Loucy (cell line): ENCODE results near the gene TXNDC5.

Experiments
- H2AFZ ChIP-seq: fragments of 200-600 bp; sonication (generic); 2 replicates; pipeline ENCODE4 v1.6.0; 2016; ENCODE audit warnings: antibody characterized with exemption, mild to moderate bottlenecking, low read length, moderate library complexity
- H3F3A ChIP-seq: fragments of 200-600 bp; 2 replicates; pipeline ENCODE4 v1.6.0; 2016; ENCODE audit warnings: antibody characterized with exemption, low read depth, mild to moderate bottlenecking
- H3K27me3 ChIP-seq: fragments of 200-600 bp; sonication (generic); 2 replicates; pipeline ENCODE4 v1.6.1; 2014; ENCODE audit warnings: low read length, mild to moderate bottlenecking; ENCODE audit not compliant: insufficient read depth, poor library complexity, severe bottlenecking
- H3K36me3 ChIP-seq: fragments of 200-600 bp; sonication (generic); 2 replicates; pipeline ENCODE4 v1.6.1; 2016; ENCODE audit warnings: low read length; ENCODE audit not compliant: insufficient read depth
- H3K4me1 ChIP-seq: fragments of 200-600 bp; sonication (generic); 2 replicates; pipeline ENCODE4 v1.5.1; 2014; ENCODE audit warnings: low read length, mild to moderate bottlenecking; ENCODE audit not compliant: insufficient read depth, poor library complexity, severe bottlenecking
- H3K4me2 ChIP-seq: fragments of 200-600 bp; sonication (generic); 2 replicates; pipeline ENCODE4 v1.6.0; 2014; ENCODE audit warnings: antibody characterized with exemption, low read length, low read depth, mild to moderate bottlenecking; ENCODE audit not compliant: poor library complexity, severe bottlenecking
- H3K4me3 ChIP-seq: fragments of 200-600 bp; sonication (generic); 2 replicates; pipeline ENCODE4 v1.5.1; 2014; ENCODE audit warnings: low read length, mild to moderate bottlenecking, mixed read lengths; ENCODE audit not compliant: poor library complexity, severe bottlenecking
- H3K79me2 ChIP-seq: fragments of 200-600 bp; sonication (generic); 2 replicates; pipeline ENCODE4 v1.6.1; 2014; ENCODE audit warnings: low read length; ENCODE audit not compliant: insufficient read depth
- H3K9ac ChIP-seq: fragments of 200-600 bp; sonication (generic); 2 replicates; pipeline ENCODE4 v1.6.0; 2014; ENCODE audit warnings: mild to moderate bottlenecking, low read depth, low read length, moderate library complexity; ENCODE audit not compliant: poor library complexity, severe bottlenecking
- H3K9me2 ChIP-seq: fragments of 200-600 bp; sonication (generic); replicated peaks from 2 replicates; pipeline ENCODE4 v1.6.1; 2016; ENCODE audit warnings: low read depth, low read length, mixed read lengths
- H3K9me3 ChIP-seq: fragments of 200-600 bp; sonication (generic); 2 replicates; pipeline ENCODE4 v1.6.1; 2014; ENCODE audit warnings: mild to moderate bottlenecking, antibody characterized with exemption, low read length, low read depth; ENCODE audit not compliant: insufficient read depth
- H4K20me1 ChIP-seq: fragments of 200-600 bp; sonication (generic); 2 replicates; pipeline ENCODE4 v1.6.0; 2014; ENCODE audit warnings: antibody characterized with exemption, low read length, mild to moderate bottlenecking; ENCODE audit not compliant: insufficient read depth, poor library complexity, severe bottlenecking
- EZH2phosphoT487 ChIP-seq: fragments of 200-600 bp; IDR thresholded peaks from 2 replicates; pipeline ENCODE4 v1.6.1; 2018; ENCODE audit warnings: antibody characterized with exemption, mild to moderate bottlenecking, moderate library complexity, borderline replicate concordance
- TF ChIP-seq, protein P1 (sequence below): fragments of 200-600 bp; sonication (generic); conservative IDR thresholded peaks from 2 replicates; pipeline ENCODE4 v1.5.1; 2014; ENCODE audit warnings: mild to moderate bottlenecking, antibody characterized with exemption, low read length

Gene TXNDC5

DNA sequence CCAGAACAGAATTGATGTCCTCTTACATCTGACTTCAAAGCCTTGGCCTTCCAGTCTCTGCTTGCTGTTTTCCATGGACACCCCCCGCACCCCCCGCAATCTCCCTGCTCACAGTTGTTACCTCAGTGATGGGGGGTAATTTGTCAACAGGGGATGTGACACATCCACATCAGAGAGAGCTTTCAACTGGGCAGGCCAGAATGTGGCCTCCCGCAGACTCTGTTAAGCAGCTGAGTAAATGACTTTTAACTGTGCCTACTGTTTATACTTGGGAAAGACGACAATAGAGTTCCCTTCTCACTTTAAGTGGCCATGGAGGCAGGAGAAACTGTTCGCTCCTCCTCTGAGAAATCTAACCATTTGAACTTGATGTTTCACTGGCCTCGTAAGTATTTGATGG is 51.0 kb downstream of the TXNDC5 start:
- Histone ChIP-seq H3K9ac (no peak overlapping the region), H3K4me1 (no peaks in the 10 kb centered on the region), H2AFZ (no peak overlapping the region), H3K79me2 (no peaks in the 10 kb centered on the region), H3K27me3 (no peaks in the 10 kb centered on the region), H4K20me1 (no peaks in the 10 kb centered on the region), H3K4me2 (no peak overlapping the region), H3F3A (no peaks in the 10 kb centered on the region), H3K36me3 (no peaks in the 10 kb centered on the region), H3K4me3 (no peak overlapping the region), H3K9me2 (no peaks in the 10 kb centered on the region), H3K9me3 (no peaks in the 10 kb centered on the region)
- TF ChIP-seq, protein P1, sequence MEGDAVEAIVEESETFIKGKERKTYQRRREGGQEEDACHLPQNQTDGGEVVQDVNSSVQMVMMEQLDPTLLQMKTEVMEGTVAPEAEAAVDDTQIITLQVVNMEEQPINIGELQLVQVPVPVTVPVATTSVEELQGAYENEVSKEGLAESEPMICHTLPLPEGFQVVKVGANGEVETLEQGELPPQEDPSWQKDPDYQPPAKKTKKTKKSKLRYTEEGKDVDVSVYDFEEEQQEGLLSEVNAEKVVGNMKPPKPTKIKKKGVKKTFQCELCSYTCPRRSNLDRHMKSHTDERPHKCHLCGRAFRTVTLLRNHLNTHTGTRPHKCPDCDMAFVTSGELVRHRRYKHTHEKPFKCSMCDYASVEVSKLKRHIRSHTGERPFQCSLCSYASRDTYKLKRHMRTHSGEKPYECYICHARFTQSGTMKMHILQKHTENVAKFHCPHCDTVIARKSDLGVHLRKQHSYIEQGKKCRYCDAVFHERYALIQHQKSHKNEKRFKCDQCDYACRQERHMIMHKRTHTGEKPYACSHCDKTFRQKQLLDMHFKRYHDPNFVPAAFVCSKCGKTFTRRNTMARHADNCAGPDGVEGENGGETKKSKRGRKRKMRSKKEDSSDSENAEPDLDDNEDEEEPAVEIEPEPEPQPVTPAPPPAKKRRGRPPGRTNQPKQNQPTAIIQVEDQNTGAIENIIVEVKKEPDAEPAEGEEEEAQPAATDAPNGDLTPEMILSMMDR, result no peak
- no peak for TF ChIP-seq EZH2phosphoT487

DNA sequence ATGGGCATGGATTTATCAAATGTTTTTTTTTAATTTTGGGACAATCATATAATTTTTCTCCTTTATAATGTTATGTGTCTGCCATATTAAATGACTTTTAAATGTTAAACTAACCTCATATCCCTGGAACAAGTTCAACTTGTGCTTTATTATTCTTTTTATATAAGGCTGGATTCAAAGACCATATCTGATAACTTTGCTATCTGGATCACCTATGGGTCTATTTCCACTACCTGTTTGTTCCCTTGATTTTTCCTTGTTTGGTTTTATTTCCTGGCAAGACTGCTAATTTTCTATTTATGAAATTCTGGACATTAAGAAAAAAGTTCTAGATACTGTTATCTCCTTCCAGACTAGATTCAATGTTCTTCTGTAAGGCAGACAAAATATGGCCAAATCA is 58.8 kb downstream of the TXNDC5 start:
- Histone ChIP-seq H4K20me1 (no peaks in the 10 kb centered on the region), H3K4me3 (no peak overlapping the region)

DNA sequence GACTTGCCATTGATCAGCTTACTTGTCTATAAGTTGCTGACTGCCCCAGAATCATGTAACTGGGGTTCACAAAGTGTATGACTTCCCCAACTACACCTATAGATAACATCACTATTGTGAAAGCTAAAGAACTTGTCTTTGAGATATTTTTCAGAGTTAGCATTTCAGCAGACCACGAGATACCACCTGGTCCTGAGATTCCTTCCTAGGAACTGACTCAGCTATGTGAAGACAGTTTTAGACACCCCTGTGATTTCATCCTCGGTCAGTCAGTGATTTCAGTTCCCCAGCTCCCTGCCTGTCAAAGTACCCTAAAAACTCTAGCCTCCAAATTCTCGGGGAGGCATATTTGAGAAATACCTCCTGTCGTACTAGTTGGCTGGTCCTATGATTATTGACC is 62.4 kb downstream of the TXNDC5 start:
- Histone ChIP-seq H3K4me2 (no peak overlapping the region), H3K9ac (no peak overlapping the region), H3K36me3 (no peaks in the 10 kb centered on the region), H3K4me1 (no peaks in the 10 kb centered on the region), H3K27me3 (no peaks in the 10 kb centered on the region), H2AFZ (no peak overlapping the region), H3F3A (no peaks in the 10 kb centered on the region), H3K4me3 (no peak overlapping the region), H3K9me3 (peaks cover 7% of the 10 kb centered on the region; the same call in 1 of the 2 replicates), H3K79me2 (no peaks in the 10 kb centered on the region), H3K9me2 (no peaks in the 10 kb centered on the region), H4K20me1 (no peaks in the 10 kb centered on the region)
- no peak for TF ChIP-seq EZH2phosphoT487
- TF ChIP-seq, protein P1, result no peak

More for the DNA sequence above, 58.8 kb downstream of the TXNDC5 start:
- Histone ChIP-seq H3K9me2 (no peaks in the 10 kb centered on the region), H3K36me3 (no peaks in the 10 kb centered on the region), H3K4me2 (no peak overlapping the region), H3K9me3 (peaks cover 7% of the 10 kb centered on the region; the same call in 1 of the 2 replicates), H3K4me1 (no peaks in the 10 kb centered on the region), H3K27me3 (no peaks in the 10 kb centered on the region), H3F3A (no peaks in the 10 kb centered on the region), H3K9ac (no peak overlapping the region), H3K79me2 (no peaks in the 10 kb centered on the region), H2AFZ (no peak overlapping the region)
- TF ChIP-seq, protein P1, result no peak
- TF ChIP-seq EZH2phosphoT487, result no peak
